PC-9 (cell line): ENCODE data around the gene C18orf63. TPM values are rescaled to one million over a fixed set of nuclear protein-coding genes. Genes with fewer than 3 reads are reported as not detected.

ENCODE experiments used
- BruUV-seq: library from RNA; stranded (reverse); fragments of 400-500 nt; replicated peaks from 2 replicates; lab custom pipeline; 2021; lab: Mats Ljungman, UMichigan
- CTCF ChIA-PET: fragments of 300-600 bp; sonication (Branson Sonifier 250); formaldehyde crosslinking; loops from one replicate; lab custom pipeline; 2022; ENCODE audit warnings: antibody characterized with exemption; lab: Charles Lee
- POLR2A ChIA-PET: fragments of 300-600 bp; sonication (Branson Sonifier 250); formaldehyde crosslinking; loops from one replicate; lab custom pipeline; 2022; ENCODE audit warnings: antibody characterized with exemption; ENCODE audit not compliant: unreplicated experiment; lab: Charles Lee
- DNase-seq, 2 experiments: peaks; one replicate each; pipeline versions ENCODE4 v3.0.0 to v3.0.0-alpha.2; 2015 to 2022; ENCODE audit warnings: mixed read lengths in 1 of 2
- H2AFZ ChIP-seq: fragments of 200-600 bp; sonication (generic); 2 replicates; pipeline ENCODE4 v1.8.1; 2017; ENCODE audit warnings: antibody characterized with exemption
- H3F3A ChIP-seq: fragments of 200-600 bp; sonication (generic); 2 replicates; pipeline ENCODE4 v1.8.1; 2017; ENCODE audit warnings: antibody characterized with exemption, mild to moderate bottlenecking, low read depth; ENCODE audit not compliant: insufficient read depth
- H3K27ac ChIP-seq: fragments of 200-600 bp; sonication (generic); 2 replicates; pipeline ENCODE4 v1.6.1; 2016; ENCODE audit warnings: mixed run types
- H3K27me3 ChIP-seq: fragments of 200-600 bp; sonication (generic); 2 replicates; pipeline ENCODE4 v1.6.1; 2016; ENCODE audit warnings: low read depth, mixed run types; ENCODE audit not compliant: insufficient read depth
- H3K36me3 ChIP-seq: fragments of 200-600 bp; sonication (generic); 2 replicates; pipeline ENCODE4 v1.6.1; 2016; ENCODE audit warnings: low read depth, mixed run types
- H3K4me1 ChIP-seq: fragments of 200-600 bp; sonication (generic); replicated peaks from 2 replicates; pipeline ENCODE4 v1.6.1; 2016; ENCODE audit warnings: mixed run types; ENCODE audit not compliant: insufficient read depth
- H3K4me2 ChIP-seq: fragments of 200-600 bp; sonication (generic); 2 replicates; pipeline ENCODE4 v1.6.1; 2017; ENCODE audit warnings: mixed run types
- H3K4me3 ChIP-seq: fragments of 200-600 bp; sonication (generic); 2 replicates; pipeline ENCODE4 v1.6.1; 2016; ENCODE audit warnings: mixed run types
- H3K79me2 ChIP-seq: fragments of 200-600 bp; sonication (generic); 2 replicates; pipeline ENCODE4 v1.6.1; 2017; ENCODE audit warnings: low read depth, mixed run types
- H3K9me2 ChIP-seq: fragments of 200-600 bp; sonication (generic); 2 replicates; pipeline ENCODE4 v1.8.1; 2017; ENCODE audit warnings: mild to moderate bottlenecking; ENCODE audit not compliant: insufficient read depth
- H3K9me3 ChIP-seq: fragments of 200-600 bp; sonication (generic); 2 replicates; pipeline ENCODE4 v1.8.1; 2016; ENCODE audit warnings: low read depth; ENCODE audit not compliant: insufficient read depth
- H4K20me1 ChIP-seq: fragments of 200-600 bp; sonication (generic); 2 replicates; pipeline ENCODE4 v1.8.1; 2017; ENCODE audit not compliant: insufficient read depth
- EZH2 ChIP-seq: fragments of 200-600 bp; sonication (generic); IDR thresholded peaks from 2 replicates; pipeline ENCODE4 v1.8.0; 2017; ENCODE audit warnings: antibody characterized with exemption, low read depth
- intact Hi-C: fragments of 100-400 bp; cut with micrococcal nuclease; formaldehyde crosslinking; loops from one replicate; pipeline ENCODE4 v1.10.0; 2022; ENCODE audit not compliant: unreplicated experiment
- total RNA-seq: library from RNA; stranded (reverse); gene quantifications from 2 replicates; pipeline ENCODE4 v1.2.3, GENCODE V29; 2021
- TF ChIP-seq, protein P1 (sequence below): fragments of 200-600 bp; sonication (generic); conservative IDR thresholded peaks from 2 replicates; pipeline ENCODE4 v1.6.1; 2017; ENCODE audit warnings: mixed run types, antibody characterized with exemption, mild to moderate bottlenecking, moderate library complexity

The C18orf63 gene
- total RNA-seq, 1 experiment from 2014 or later: not detected

GRCh38 chr18:74351354-74351753, 35.7 kb downstream of the C18orf63 start:
- intact Hi-C loops: loop anchor here (5.0 kb wide), 1 partner anchor 1996 kb away; no protein-coding TSS in a partner anchor
- no peak overlapping the region for H2AFZ ChIP-seq
- no peak for DNase-seq

DNA sequence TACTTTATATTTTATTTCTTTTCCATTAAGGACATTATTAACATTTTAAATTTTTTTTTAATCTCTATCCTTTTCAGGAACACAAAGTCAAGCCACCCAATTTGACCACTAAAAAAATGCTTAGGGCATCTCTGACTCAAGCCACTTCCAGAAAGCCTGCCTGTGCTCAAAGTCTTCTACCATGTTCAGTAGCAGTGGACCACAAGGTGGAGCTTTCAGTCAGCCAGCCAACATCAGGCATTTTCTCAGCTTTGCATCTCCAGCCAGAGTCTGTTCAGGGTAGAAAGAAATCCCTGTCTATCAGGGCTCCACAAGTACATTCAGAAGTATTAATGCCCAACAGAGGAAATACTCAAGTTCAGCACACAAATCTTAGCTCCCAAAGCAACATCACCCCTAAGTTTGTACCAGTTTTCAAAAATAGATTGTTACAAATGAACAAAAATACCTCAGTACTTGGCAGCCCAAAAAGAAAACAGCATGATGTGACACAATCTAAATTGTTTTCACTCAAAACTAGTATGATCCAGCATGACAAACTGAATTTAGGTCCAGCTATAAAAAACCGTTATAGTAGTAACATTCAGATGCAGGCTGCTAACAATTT, 37.6 kb downstream of the C18orf63 start:
- peak; percentile 27 to 39 for DNase-seq
- Histone ChIP-seq H3K4me1 (no peaks in the 10 kb centered on the region), H2AFZ (no peak overlapping the region), H3K4me2 (no peak overlapping the region), H3F3A (no peaks in the 10 kb centered on the region), H4K20me1 (no peaks in the 10 kb centered on the region), H3K9me2 (no peaks in the 10 kb centered on the region), H3K9me3 (0 out of 2 replicates have a peak, but pooled peaks cover 5% of the 10 kb centered on the region), H3K36me3 (no peaks in the 10 kb centered on the region), H3K4me3 (no peak overlapping the region), H3K27me3 (peaks cover 41% of the 10 kb centered on the region), H3K79me2 (no peaks in the 10 kb centered on the region), H3K27ac (no peak overlapping the region)
- TF ChIP-seq, protein P1, sequence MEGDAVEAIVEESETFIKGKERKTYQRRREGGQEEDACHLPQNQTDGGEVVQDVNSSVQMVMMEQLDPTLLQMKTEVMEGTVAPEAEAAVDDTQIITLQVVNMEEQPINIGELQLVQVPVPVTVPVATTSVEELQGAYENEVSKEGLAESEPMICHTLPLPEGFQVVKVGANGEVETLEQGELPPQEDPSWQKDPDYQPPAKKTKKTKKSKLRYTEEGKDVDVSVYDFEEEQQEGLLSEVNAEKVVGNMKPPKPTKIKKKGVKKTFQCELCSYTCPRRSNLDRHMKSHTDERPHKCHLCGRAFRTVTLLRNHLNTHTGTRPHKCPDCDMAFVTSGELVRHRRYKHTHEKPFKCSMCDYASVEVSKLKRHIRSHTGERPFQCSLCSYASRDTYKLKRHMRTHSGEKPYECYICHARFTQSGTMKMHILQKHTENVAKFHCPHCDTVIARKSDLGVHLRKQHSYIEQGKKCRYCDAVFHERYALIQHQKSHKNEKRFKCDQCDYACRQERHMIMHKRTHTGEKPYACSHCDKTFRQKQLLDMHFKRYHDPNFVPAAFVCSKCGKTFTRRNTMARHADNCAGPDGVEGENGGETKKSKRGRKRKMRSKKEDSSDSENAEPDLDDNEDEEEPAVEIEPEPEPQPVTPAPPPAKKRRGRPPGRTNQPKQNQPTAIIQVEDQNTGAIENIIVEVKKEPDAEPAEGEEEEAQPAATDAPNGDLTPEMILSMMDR: peak; percentile 75
- no peak for TF ChIP-seq EZH2
- POLR2A ChIA-PET: interaction anchor here (0.7 kb wide), 1 partner anchor 198 kb away, joined by 3 read pairs; no protein-coding TSS in a partner anchor
- CTCF ChIA-PET: interaction anchor here (1.1 kb wide), 1 partner anchor 198 kb away, joined by 19 read pairs; no protein-coding TSS in a partner anchor
- no TSS peak for BruUV-seq
- intact Hi-C loops: loop anchor here (1.0 to 5.0 kb wide), 2 partner anchors 199 to 1994 kb away; no protein-coding TSS in a partner anchor

More at GRCh38 chr18:74351354-74351753, 35.7 kb downstream of the C18orf63 start:
- H3K9me3 ChIP-seq: no peaks in the 10 kb centered on the region
- H3K36me3 ChIP-seq: no peaks in the 10 kb centered on the region
- POLR2A ChIA-PET: no interaction called here
- H3K9me2 ChIP-seq: no peaks in the 10 kb centered on the region
- no peak overlapping the region for H3K4me2 ChIP-seq
- no peaks in the 10 kb centered on the region for H3K79me2 ChIP-seq
- H3K27ac ChIP-seq: no peak overlapping the region
- no peaks in the 10 kb centered on the region for H3K4me1 ChIP-seq
- CTCF ChIA-PET: interaction anchor here (1.2 kb wide), 1 partner anchor 23 kb away, joined by 3 read pairs; no protein-coding TSS in a partner anchor
- TF ChIP-seq, protein P1: no peak
- TF ChIP-seq EZH2: no peak
- BruUV-seq: no TSS peak
- H3K4me3 ChIP-seq: no peak overlapping the region
- H4K20me1 ChIP-seq: no peaks in the 10 kb centered on the region
- H3K27me3 ChIP-seq: peaks cover 33% of the 10 kb centered on the region
- H3F3A ChIP-seq: no peaks in the 10 kb centered on the region

GRCh38 chr18:74356959-74357358, 41.3 kb downstream of the C18orf63 start:
- DNase-seq: no peak
- CTCF ChIA-PET: no interaction called here
- TF ChIP-seq EZH2: no peak
- TF ChIP-seq, protein P1: no peak

More at GRCh38 chr18:74356959-74357358, 41.3 kb downstream of the C18orf63 start:
- 0 out of 2 replicates have a peak, but pooled peaks cover 5% of the 10 kb centered on the region for H3K9me3 ChIP-seq
- intact Hi-C loops: no loop called here
- no peaks in the 10 kb centered on the region; the same call in 1 of the 2 replicates for H3F3A ChIP-seq
- H3K4me2 ChIP-seq: no peak overlapping the region
- POLR2A ChIA-PET: no interaction called here
- H3K4me3 ChIP-seq: no peak overlapping the region
- H4K20me1 ChIP-seq: no peaks in the 10 kb centered on the region
- no peaks in the 10 kb centered on the region for H3K9me2 ChIP-seq
- no peaks in the 10 kb centered on the region for H3K4me1 ChIP-seq
- H3K27me3 ChIP-seq: peaks cover 66% of the 10 kb centered on the region
- no peak overlapping the region for H3K27ac ChIP-seq
- no peaks in the 10 kb centered on the region for H3K36me3 ChIP-seq
- no peak overlapping the region for H2AFZ ChIP-seq
- BruUV-seq: no TSS peak
- no peaks in the 10 kb centered on the region for H3K79me2 ChIP-seq
